AG10803 (cell line): ENCODE results near the gene GFPT1.

Experiments
- DNase-seq: peaks from one replicate; pipeline ENCODE4 v3.0.0; 2010; ENCODE audit warnings: low read depth
- H3K4me3 ChIP-seq: 2 replicates; pipeline ENCODE4 v1.5.1; 2011; ENCODE audit warnings: mild to moderate bottlenecking, low read length, control low read depth
- CTCF ChIP-seq: conservative IDR thresholded peaks from 2 replicates; pipeline ENCODE4 v1.5.1; 2011; ENCODE audit warnings: mild to moderate bottlenecking, low read length, control low read depth, inconsistent platforms

Gene GFPT1

GRCh38 chr2:69296421-69296820 is 90.6 kb downstream of the GFPT1 start:
- no peak for TF ChIP-seq CTCF
- H3K4me3 ChIP-seq: no peak overlapping the region
- no peak for DNase-seq

- TF ChIP-seq CTCF: no peak
- no peak overlapping the region for H3K4me3 ChIP-seq
- peak; percentile 48 for DNase-seq
Measured at GRCh38 chr2:69292256-69292655, 94.8 kb downstream of the GFPT1 start.

- H3K4me3 ChIP-seq: no peak overlapping the region
- no peak for TF ChIP-seq CTCF
- no peak for DNase-seq
Measured at GRCh38 chr2:69291721-69292120, 95.3 kb downstream of the GFPT1 start.

- no peak overlapping the region for H3K4me3 ChIP-seq
- peak; percentile 85 for DNase-seq
- TF ChIP-seq CTCF: no peak
Measured at GRCh38 chr2:69291004-69291650, 95.9 kb downstream of the GFPT1 start.

GRCh38 chr2:69288429-69288828 is 98.6 kb downstream of the GFPT1 start:
- TF ChIP-seq CTCF: no peak
- no peak for DNase-seq
- H3K4me3 ChIP-seq: no peak overlapping the region

GRCh38 chr2:69287544-69287943 is 99.5 kb downstream of the GFPT1 start:
- no peak for TF ChIP-seq CTCF
- no peak for DNase-seq
- H3K4me3 ChIP-seq: no peak overlapping the region

GRCh38 chr2:69285379-69285894 is 101.6 kb downstream of the GFPT1 start:
- no peak for TF ChIP-seq CTCF
- no peak overlapping the region for H3K4me3 ChIP-seq
- DNase-seq: no peak
